NCI-H2196 (cell line): Measurements from ENCODE around the gene JUNB.

Source experiments
- DNase-seq: peaks from one replicate; lab custom pipeline; 2025; ENCODE audit not compliant: unreplicated experiment; lab: John Stamatoyannopoulos, UW

JUNB gene

DNA sequence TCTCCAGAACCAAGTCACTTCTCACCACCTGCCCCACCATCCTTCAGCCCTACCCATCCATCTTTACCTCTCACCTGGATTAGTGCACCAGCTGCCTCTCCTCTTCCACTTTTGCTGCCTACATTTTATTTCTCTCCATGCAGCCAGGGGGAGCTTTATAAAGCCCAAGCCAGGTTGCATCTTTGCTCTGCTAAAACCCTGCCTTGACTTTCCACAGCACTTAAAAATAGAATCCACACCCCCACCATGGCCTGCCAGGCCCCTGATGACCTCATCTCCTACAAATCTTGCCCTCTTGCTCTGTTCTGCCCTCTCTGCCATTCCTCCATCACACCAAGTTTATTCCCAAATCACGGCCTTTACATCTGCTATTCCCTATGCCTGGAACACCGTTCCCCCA lies 17.7 kb upstream of the JUNB start:
- DNase-seq = no peak

DNA sequence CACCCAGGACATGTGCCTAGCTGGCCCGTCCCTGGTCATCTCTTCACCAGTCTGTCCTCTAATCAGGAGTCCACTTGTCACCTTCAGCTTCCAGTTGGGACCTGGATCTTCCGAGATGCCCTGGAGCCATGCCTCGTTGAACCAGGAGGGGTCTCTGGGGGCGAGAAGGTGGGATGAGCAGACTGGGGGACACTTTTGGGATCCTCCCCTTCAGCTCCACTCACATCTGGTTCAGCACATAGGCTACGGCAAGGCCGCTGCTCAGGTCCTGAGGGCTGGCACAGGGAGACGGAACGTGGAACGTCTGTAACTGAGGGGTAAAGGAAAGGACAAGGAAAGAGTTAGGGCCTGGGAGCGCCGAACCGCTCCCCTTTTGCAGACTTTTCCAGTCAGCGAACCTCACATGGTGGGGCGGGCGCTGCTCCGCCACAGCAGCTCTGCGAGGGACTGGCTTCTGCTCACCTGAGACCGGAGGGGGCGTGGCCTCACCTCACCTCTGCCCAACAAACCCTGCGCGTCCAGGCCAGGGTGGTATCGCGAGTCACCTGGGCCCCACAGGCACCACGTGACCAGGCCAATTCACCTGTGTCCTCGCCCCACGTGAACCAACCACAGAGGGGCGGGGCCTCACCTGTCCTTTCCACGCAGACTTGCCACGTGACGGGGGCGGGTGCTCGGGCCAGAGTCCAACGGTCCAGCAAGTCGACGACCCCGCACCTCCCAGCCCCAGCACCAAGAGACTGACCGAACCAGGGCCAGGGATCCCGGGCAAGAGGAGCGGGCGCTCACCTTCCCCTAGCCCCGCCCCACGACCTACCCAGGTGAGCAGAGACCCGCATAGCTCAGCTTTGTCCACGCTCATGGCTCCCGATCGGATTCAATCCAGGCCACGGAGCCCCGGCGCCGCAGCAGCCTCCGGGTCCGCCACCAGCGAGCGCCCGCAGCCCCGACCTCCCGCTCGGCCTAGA lies 16.4 kb upstream of the JUNB start, which contains the start of gene HOOK2:
Gene HOOK2 (minus strand): TSS at position 965 of the 968 bp plus-strand sequence. CDS start 103 bp downstream, at position 862.
- peak; percentile 97 for DNase-seq

GRCh38 chr19:12777217-12778016 lies 13.9 kb upstream of the JUNB start:
- DNase-seq = peak; percentile 89

- peak; percentile 76 for DNase-seq
These were observed 13.0 kb upstream of the JUNB start for GRCh38 chr19:12778017-12778904.

DNA sequence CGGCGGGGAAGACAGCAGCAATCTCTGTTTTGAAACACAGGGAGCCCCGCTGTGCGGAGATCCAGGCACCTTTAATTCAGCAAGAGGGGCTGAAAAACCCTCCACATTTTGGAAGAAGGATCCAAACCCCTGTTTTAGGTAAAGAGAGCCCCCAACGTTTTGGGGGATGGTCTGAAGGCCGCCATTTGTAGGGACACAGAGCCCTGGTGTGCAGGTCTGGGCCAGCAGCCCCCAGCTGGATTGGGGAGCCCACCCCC lies 12.5 kb upstream of the JUNB start:
- no peak for DNase-seq

GRCh38 chr19:12779162-12779993 lies 11.9 kb upstream of the JUNB start:
- DNase-seq = peak; percentile 58

DNA sequence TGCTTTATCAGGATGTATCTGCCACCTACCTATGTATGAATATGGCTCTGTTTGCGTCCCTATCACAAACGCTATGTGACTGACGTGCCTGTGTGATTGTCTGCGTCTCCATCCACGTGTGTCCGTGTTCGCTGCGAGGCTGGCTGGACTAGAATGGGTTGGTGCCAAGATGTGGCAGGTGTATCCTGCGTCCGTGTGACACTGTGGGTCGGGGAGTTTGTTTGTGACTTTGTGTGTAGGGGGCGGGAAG lies 9.2 kb upstream of the JUNB start:
- no peak for DNase-seq

GRCh38 chr19:12782424-12783290 lies 8.6 kb upstream of the JUNB start:
- peak; percentile 82 for DNase-seq

- no peak for DNase-seq
These were observed 7.9 kb upstream of the JUNB start for GRCh38 chr19:12783291-12783848.

DNA sequence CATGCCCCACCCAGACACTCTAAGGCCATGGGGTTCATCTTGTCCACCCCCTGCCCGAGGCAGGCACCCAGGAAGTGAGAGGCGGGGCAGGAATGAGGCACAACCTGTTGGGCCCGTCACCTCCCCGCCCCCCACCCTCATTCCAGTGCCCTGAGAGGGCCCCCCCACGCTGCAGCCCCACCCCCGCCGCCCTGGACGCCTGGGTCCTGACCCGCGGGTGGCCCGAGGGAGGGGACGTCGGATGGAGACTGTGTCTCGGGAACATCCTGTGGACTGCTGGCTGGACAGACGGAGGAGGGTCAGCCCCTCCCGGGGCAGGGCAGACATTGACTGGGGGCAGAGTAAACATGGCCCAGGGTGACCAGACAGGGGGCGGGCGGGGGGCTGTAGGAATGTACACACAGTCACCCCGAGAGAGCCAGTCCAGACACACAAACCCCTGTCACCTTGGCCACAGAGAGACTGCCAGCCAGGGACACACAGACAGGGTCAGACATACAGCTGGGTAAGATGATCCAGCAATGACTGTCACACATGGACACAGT lies 7.4 kb upstream of the JUNB start:
- DNase-seq = no peak

DNA sequence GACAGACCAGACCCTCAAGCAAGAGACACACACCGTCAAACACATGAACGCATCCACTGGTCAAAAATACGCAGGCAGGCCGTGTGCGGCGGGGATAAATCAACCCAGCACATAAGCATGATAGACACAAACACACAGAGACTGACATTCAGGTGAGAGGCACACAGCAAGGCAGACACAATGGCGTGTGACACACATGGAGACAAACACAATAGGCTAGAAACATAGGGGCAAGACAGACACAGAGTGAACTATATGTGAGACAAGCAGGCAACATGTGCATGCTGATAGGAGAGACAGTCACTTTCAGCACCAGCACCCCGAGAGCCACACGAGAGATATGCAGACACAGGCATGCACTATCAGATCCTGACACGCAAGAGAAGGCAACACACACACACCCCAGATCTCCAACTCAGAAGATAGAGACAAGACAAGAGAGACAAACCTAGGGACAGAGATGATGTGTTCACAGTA lies 6.9 kb upstream of the JUNB start:
- no peak for DNase-seq

GRCh38 chr19:12784871-12785430 lies 6.3 kb upstream of the JUNB start:
- DNase-seq = no peak

DNA sequence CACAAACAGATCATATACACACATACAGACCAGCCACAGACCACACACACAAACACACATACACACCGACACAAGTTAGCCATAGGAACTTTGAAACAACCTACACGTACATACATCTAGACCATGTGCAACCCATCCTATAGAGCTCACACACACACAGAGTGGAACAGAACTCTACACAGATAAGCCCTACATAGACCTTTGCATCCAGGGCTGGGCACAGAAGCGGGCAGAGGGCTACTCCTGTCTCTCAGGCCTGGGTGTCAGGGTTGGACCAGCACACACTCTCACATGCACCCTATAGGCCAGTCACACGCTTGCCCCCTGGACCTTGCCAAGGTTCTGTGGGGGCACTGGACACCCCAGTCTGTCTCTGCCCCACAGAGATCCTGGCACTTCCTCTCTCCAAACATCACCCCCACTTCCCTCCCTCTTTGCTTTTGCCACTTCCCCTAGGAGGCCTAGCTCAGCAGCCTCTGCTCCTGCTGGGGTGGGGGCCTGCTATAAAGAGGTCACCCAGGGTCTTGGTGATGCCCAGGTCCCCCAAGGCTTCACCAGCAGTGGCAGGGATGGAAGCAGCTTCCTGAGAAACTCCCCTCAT lies 5.8 kb upstream of the JUNB start:
- DNase-seq = no peak

GRCh38 chr19:12786141-12786870 lies 5.0 kb upstream of the JUNB start:
- DNase-seq = peak; percentile 61

- no peak for DNase-seq
These were observed 4.3 kb upstream of the JUNB start for GRCh38 chr19:12786952-12787351.

GRCh38 chr19:12787458-12787857 lies 3.8 kb upstream of the JUNB start:
- DNase-seq = no peak

GRCh38 chr19:12788042-12788681 lies 3.1 kb upstream of the JUNB start:
- DNase-seq = no peak
